Heart right ventricle (tissue), 16 donors: ENCODE results near the gene HNRNPR. TPM values are rescaled to one million over a fixed set of nuclear protein-coding genes. Genes with fewer than 3 reads are reported as not detected.

Experiments
- ATAC-seq, 8 donors: fragments of 200-7000 bp; cut with Tn5 transposase; one replicate each; pipeline ENCODE4 v1.9.1; 2020; ENCODE audit warnings: mild to moderate bottlenecking in 8 of 8, moderate library complexity in 8 of 8, moderate number of reproducible peaks in 1 of 8
- DNase-seq, 2 donors: peaks; one replicate each; pipeline ENCODE4 v3.0.0-alpha.2; 2020
- H3K27ac ChIP-seq, 10 donors: fragments of 200-600 bp; sonication (generic) in 2 of 10; one replicate each; pipeline versions ENCODE4 v1.5.0 to v1.8.0; 2020 to 2022; ENCODE audit warnings: mild to moderate bottlenecking in 3 of 10
- H3K27me3 ChIP-seq, 7 donors: fragments of 200-600 bp; one replicate each; pipeline ENCODE4 v1.8.0; 2021 to 2022; ENCODE audit warnings: mild to moderate bottlenecking in 2 of 7
- H3K36me3 ChIP-seq, 9 donors: fragments of 200-600 bp; sonication (generic) in 1 of 9; one replicate each; pipeline versions ENCODE4 v1.5.0 to v1.8.0; 2020 to 2022; ENCODE audit warnings: mild to moderate bottlenecking in 2 of 9
- H3K4me1 ChIP-seq, 9 donors: fragments of 200-600 bp; sonication (generic) in 1 of 9; one replicate each; pipeline versions ENCODE4 v1.5.0 to v1.8.0; 2020 to 2022; ENCODE audit warnings: mild to moderate bottlenecking in 4 of 9
- H3K4me3 ChIP-seq, 10 donors: fragments of 200-600 bp; sonication (generic) in 2 of 10; one replicate each; pipeline versions ENCODE4 v1.5.0 to v1.8.0; 2020 to 2022; ENCODE audit warnings: mild to moderate bottlenecking in 7 of 10, moderate library complexity in 2 of 10
- H3K9me3 ChIP-seq, 11 donors: fragments of 200-600 bp in 10 of 11; sonication (generic) in 2 of 11; one replicate each; pipeline versions ENCODE4 v1.5.0 to v1.8.0; 2013 to 2022; ENCODE audit warnings: mild to moderate bottlenecking in 2 of 11, control low read depth in 1 of 11, moderate library complexity in 1 of 11
- CTCF ChIP-seq, 9 donors: fragments of 200-600 bp; sonication (generic) in 2 of 9; IDR thresholded peaks; one replicate each; pipeline versions ENCODE4 v1.5.0 to v1.8.0; 2021 to 2022; ENCODE audit warnings: antibody characterized with exemption in 9 of 9, mild to moderate bottlenecking in 5 of 9, moderate library complexity in 1 of 9
- WGBS, 2 donors: extraction: QIAGEN DNeasy Blood & Tissue Kit; methylation state at CpG; one replicate each; pipeline ENCODE4 v1.1.7; 2013; ENCODE audit warnings: inconsistent platforms in 1 of 2; 5-methylcytosine and 5-hydroxymethylcytosine counted together
- intact Hi-C, 10 donors: fragments of 100-400 bp; cut with DNase I; formaldehyde crosslinking; loops; one replicate each; pipeline versions ENCODE4 v1.11.1 to v1.14.2; 2022
- polyA plus RNA-seq, 2 donors: library from polyadenylated mRNA; stranded (reverse); fragments of 200-250 nt; gene quantifications; one replicate each; pipeline ENCODE4 v1.2.3, GENCODE V29; 2013
- total RNA-seq, 10 donors: library from RNA; stranded (reverse); fragmentation: NEBNext Ultra II Directional in 3 of 10; extraction: Animal tissue kit (Norgen Biotek cat#: 25700) in 3 of 10; gene quantifications; one replicate each; pipeline versions ENCODE4 v1.2.1 to v1.2.4, GENCODE V29; 2021 to 2023
- donor health status: Arrhythmogenic right ventricular cardiomyopathy.
- donor health status: ischemic (EF 13 %, LVEDD 7.1; RV severe dilation, severe dysfunction).
- donor health status: healthy with polysubstance abuse.
- donor health status: DM: no; HTN: yes; CAD: no.
- donor health status: DM: no; HTN: no; CAD: no.
- donor health status: ischemic (EF 25% LVEDD 6.9; RV normal size, moderate dysfunction).
- donor health status: ischemic (EF 25% LVEDD 5.7; RV mildly dilated, moderate dysfunction).
- donor health status: healthy.
- donor health status: DM: yes; HTN: yes; CAD: no.
- donor health status: Ischemic cardiomyopathy.
- donor health status: ischemic (EF 35%, LVEDD 5.7; RV mildly dilated, moderate dysfunction).
- donor health status: nonischemic (EF 11% LVEDD 7.7; RV severe dilation, severe dysfunction).
- donor health status: DM: yes; HTN: yes; CAD: no.
- donor health status: PGD.
- donor health status: ischemic (EF 29% LVEDD 5.4; RV normal size, mild dysfunction).
- donor health status: nonischemic (EF 23%, LVEDD 6.1; RV moderate dilation, normal function).

HNRNPR gene
- total and polyA plus RNA-seq, 12 donors = 44.6 to 72.7 (median 64.0) TPM

- WGBS, 2 donors = 70 to 75% methylated on average over 4 of the region's 4 CpGs
- peaks cover 2 to 63% (median 55%) of the 10 kb centered on the region in 9 donors for H3K4me1 ChIP-seq
- intact Hi-C loops = loop anchor here in 6 of 10 donors (5.0 to 10.0 kb wide), 3 partner anchors 63 to 143 kb away; partner anchors contain the start of gene ASAP3 (in 1 of the 6)
Observed at GRCh38 chr1:23339632-23340031, 4.5 kb downstream of the HNRNPR start.

GRCh38 chr1:23337869-23338268 is 6.2 kb downstream of the HNRNPR start:
- 67 to 71% methylated on average over 2 of the region's 2 CpGs for WGBS, 2 donors
- no peak for TF ChIP-seq CTCF (IDR thresholded peaks at IDR 0.05)
- peaks cover 2 to 58% (median 51%) of the 10 kb centered on the region in 9 donors for H3K4me1 ChIP-seq
- H3K4me3 ChIP-seq = no peak overlapping the region
- H3K9me3 ChIP-seq = no peaks in the 10 kb centered on the region
- no peaks in the 10 kb centered on the region for H3K27me3 ChIP-seq
- intact Hi-C loops = no loop called here
- ATAC-seq (no peak), DNase-seq (no peak)
- no peak overlapping the region for H3K27ac ChIP-seq
- H3K36me3 ChIP-seq = peaks cover 0 to 56% (median 37%) of the 10 kb centered on the region in 9 donors

More at GRCh38 chr1:23339632-23340031, 4.5 kb downstream of the HNRNPR start:
- Histone ChIP-seq H3K27ac (no peak overlapping the region), H3K36me3 (peaks cover 0 to 39% (median 20%) of the 10 kb centered on the region in 9 donors), H3K4me3 (no peak overlapping the region), H3K27me3 (no peaks in the 10 kb centered on the region), H3K9me3 (no peaks in the 10 kb centered on the region)
- no peak for DNase-seq
- no peak for TF ChIP-seq CTCF (IDR thresholded peaks at IDR 0.05)
- ATAC-seq = no peak

GRCh38 chr1:23331713-23332112 is 12.4 kb downstream of the HNRNPR start:
- H3K27me3 ChIP-seq = no peaks in the 10 kb centered on the region
- intact Hi-C loops = no loop called here
- no peak overlapping the region for H3K4me3 ChIP-seq
- DNase-seq (no peak), ATAC-seq (no peak)
- 92% methylated on average over 8 of the region's 8 CpGs for WGBS, 2 donors
- no peaks in the 10 kb centered on the region for H3K9me3 ChIP-seq
- no peak overlapping the region for H3K27ac ChIP-seq
- H3K36me3 ChIP-seq = peaks cover 0 to 100% (median 51%) of the 10 kb centered on the region in 9 donors
- no peak for TF ChIP-seq CTCF (IDR thresholded peaks at IDR 0.05)
- peaks cover 0 to 4% (median 0%) of the 10 kb centered on the region in 9 donors for H3K4me1 ChIP-seq

- intact Hi-C loops = no loop called here
- no peaks in the 10 kb centered on the region for H3K27me3 ChIP-seq
- no peaks in the 10 kb centered on the region for H3K9me3 ChIP-seq
- no peak for TF ChIP-seq CTCF (IDR thresholded peaks at IDR 0.05)
- no peak for ATAC-seq
- peaks cover 0 to 100% (median 56%) of the 10 kb centered on the region in 9 donors for H3K36me3 ChIP-seq
- DNase-seq = no peak
- peaks cover 0 to 4% (median 0%) of the 10 kb centered on the region in 9 donors for H3K4me1 ChIP-seq
- WGBS, 2 donors = 94 to 98% methylated on average over 1 of the region's 1 CpG
- no peak overlapping the region for H3K27ac ChIP-seq
- H3K4me3 ChIP-seq = no peak overlapping the region
Observed at GRCh38 chr1:23330846-23331245, 13.2 kb downstream of the HNRNPR start.
